ENCODE data around the gene NOL8.

The NOL8 gene

DNA sequence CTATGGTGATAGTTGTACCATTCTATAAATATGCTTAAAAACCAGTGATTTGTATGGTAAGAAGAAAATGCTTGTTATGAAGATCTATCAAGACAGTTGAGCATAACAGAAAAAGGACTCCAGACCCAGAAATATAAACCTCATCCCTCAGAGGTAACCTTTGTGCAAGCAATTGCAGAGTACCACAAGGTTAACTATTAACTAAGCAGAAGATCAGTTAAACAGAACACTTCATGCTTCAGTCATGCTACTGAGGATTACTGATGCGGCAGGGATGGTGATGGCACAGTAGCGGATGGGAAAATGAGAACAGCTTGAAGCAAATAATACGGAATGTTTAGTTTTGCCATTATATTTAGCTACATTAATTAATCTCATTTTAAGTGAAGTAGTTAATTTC lies 77.2 kb downstream of the NOL8 start:
- Histone ChIP-seq H3K79me2 (ENCODE audit: insufficient read depth, low read length) (no peaks in the 10 kb centered on the region; the same call in 1 of the 2 replicates), H3K4me1 (ENCODE audit: insufficient read depth, low read length) (no peaks in the 10 kb centered on the region), H3K27me3 (ENCODE audit: insufficient read depth, low read length, poor library complexity) (no peaks in the 10 kb centered on the region), H3K36me3 (ENCODE audit: insufficient read depth, low read length) (peaks cover 100% of the 10 kb centered on the region), H3K4me3 (ENCODE audit: low read depth in 1 of 2, low read length in 2 of 2) (no peak overlapping the region), H3K9ac (ENCODE audit: low read depth, low read length) (no peak overlapping the region), H3K4me2 (ENCODE audit: insufficient read depth, low read length) (no peak overlapping the region), H4K20me1 (ENCODE audit: insufficient read depth, low read length) (peaks cover 7% of the 10 kb centered on the region), H2AFZ (ENCODE audit: low read depth, low read length) (no peak overlapping the region), H3K27ac (ENCODE audit: low read length) (no peak overlapping the region), H3K9me3 (ENCODE audit: insufficient read depth, low read length, severe bottlenecking) (no peaks in the 10 kb centered on the region)
- ATAC-seq (ENCODE audit: insufficient read depth, low read depth) (no peak), DNase-seq (no peak)
- TF ChIP-seq, protein P1, sequence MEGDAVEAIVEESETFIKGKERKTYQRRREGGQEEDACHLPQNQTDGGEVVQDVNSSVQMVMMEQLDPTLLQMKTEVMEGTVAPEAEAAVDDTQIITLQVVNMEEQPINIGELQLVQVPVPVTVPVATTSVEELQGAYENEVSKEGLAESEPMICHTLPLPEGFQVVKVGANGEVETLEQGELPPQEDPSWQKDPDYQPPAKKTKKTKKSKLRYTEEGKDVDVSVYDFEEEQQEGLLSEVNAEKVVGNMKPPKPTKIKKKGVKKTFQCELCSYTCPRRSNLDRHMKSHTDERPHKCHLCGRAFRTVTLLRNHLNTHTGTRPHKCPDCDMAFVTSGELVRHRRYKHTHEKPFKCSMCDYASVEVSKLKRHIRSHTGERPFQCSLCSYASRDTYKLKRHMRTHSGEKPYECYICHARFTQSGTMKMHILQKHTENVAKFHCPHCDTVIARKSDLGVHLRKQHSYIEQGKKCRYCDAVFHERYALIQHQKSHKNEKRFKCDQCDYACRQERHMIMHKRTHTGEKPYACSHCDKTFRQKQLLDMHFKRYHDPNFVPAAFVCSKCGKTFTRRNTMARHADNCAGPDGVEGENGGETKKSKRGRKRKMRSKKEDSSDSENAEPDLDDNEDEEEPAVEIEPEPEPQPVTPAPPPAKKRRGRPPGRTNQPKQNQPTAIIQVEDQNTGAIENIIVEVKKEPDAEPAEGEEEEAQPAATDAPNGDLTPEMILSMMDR (IDR thresholded peaks at IDR 0.05; ENCODE audit: borderline replicate concordance, extremely low read depth, low read length, poor library complexity, severe bottlenecking): no peak
- TF ChIP-seq EZH2 (IDR thresholded peaks at IDR 0.05; ENCODE audit: borderline replicate concordance, low read depth, low read length, severe bottlenecking): no peak

All from DND-41 (cell line).